GM18870 (cell line): ENCODE data around the gene CCDC146.
"Not testable (repeated sequence)": the region's sequence is repeated elsewhere in the genome, so short reads cannot be mapped to it uniquely, and the experiment has no call there.

ENCODE experiments used
- ATAC-seq: cut with Tn5 transposase; IDR thresholded peaks from one replicate; pipeline ENCODE4 v1.9.1; 2021; ENCODE audit warnings: moderate library complexity; ENCODE audit not compliant: unreplicated experiment

Gene CCDC146

GRCh38 chr7:77327067-77327931 lies 204.9 kb downstream of the CCDC146 start:
- ATAC-seq: no peak

- no peak for ATAC-seq
Measured at GRCh38 chr7:77327932-77328628, 205.7 kb downstream of the CCDC146 start.

- ATAC-seq: no peak
Measured at GRCh38 chr7:77328669-77329068, 206.3 kb downstream of the CCDC146 start.

- peak; percentile 31 for ATAC-seq
Measured at GRCh38 chr7:77329466-77330168, 207.2 kb downstream of the CCDC146 start.

- peak; percentile 57 for ATAC-seq
Measured at GRCh38 chr7:77330169-77330882, 207.9 kb downstream of the CCDC146 start.

GRCh38 chr7:77331938-77332695 lies 209.7 kb downstream of the CCDC146 start:
- ATAC-seq: peak; percentile 78

GRCh38 chr7:77334039-77334438 lies 211.6 kb downstream of the CCDC146 start:
- ATAC-seq: not testable (repeated sequence)

- ATAC-seq: no peak
Measured at GRCh38 chr7:77335581-77335980, 213.2 kb downstream of the CCDC146 start.

GRCh38 chr7:77337456-77337990 lies 215.1 kb downstream of the CCDC146 start:
- ATAC-seq: no peak

GRCh38 chr7:77338260-77338659 lies 215.8 kb downstream of the CCDC146 start:
- no peak for ATAC-seq

GRCh38 chr7:77338883-77339629 lies 216.6 kb downstream of the CCDC146 start:
- no peak for ATAC-seq

GRCh38 chr7:77339726-77340125 lies 217.3 kb downstream of the CCDC146 start:
- no peak for ATAC-seq
